Right lobe of liver (tissue), 6 donors: Measurements from ENCODE around the gene MCTP1. TPM values are rescaled to one million over a fixed set of nuclear protein-coding genes. Genes with fewer than 3 reads are reported as not detected.

Source experiments
- ATAC-seq, 4 donors: fragments of 200-7000 bp; cut with Tn5 transposase; one replicate each; pipeline ENCODE4 v1.9.1; 2020; ENCODE audit warnings: mild to moderate bottlenecking in 4 of 4, moderate library complexity in 4 of 4
- DNase-seq, 3 donors: peaks; one replicate each; pipeline ENCODE4 v3.0.0-alpha.2; 2020
- H3K27ac ChIP-seq, 3 donors: fragments of 200-600 bp; one replicate each; pipeline ENCODE4 v1.8.0; 2022
- H3K27me3 ChIP-seq, 2 donors: fragments of 200-600 bp; one replicate each; pipeline ENCODE4 v1.8.0; 2022
- H3K36me3 ChIP-seq, 4 donors: fragments of 200-600 bp; sonication (generic) in 1 of 4; one replicate each; pipeline versions ENCODE4 v1.5.1 to v1.8.0; 2017 to 2022; ENCODE audit warnings: control low read depth in 1 of 4
- H3K4me1 ChIP-seq, 4 donors: fragments of 200-600 bp; sonication (generic) in 1 of 4; one replicate each; pipeline versions ENCODE4 v1.5.1 to v1.8.0; 2017 to 2022; ENCODE audit warnings: control low read depth in 1 of 4
- H3K4me3 ChIP-seq, 3 donors: fragments of 200-600 bp; one replicate each; pipeline ENCODE4 v1.8.0; 2022
- H3K9me3 ChIP-seq, 4 donors: fragments of 200-600 bp; sonication (generic) in 1 of 4; one replicate each; pipeline versions ENCODE4 v1.5.1 to v1.8.0; 2017 to 2022; ENCODE audit warnings: control low read depth in 1 of 4
- POLR2A ChIP-seq: fragments of 450-650 bp; IDR thresholded peaks from one replicate; pipeline ENCODE4 v1.6.1; 2017; ENCODE audit warnings: antibody characterized with exemption, mild to moderate bottlenecking
- WGBS: methylation state at CpG from one replicate; pipeline ENCODE4 v1.1.6; 2018; ENCODE audit warnings: low coverage, low lambda C conversion rate; ENCODE audit not compliant: insufficient coverage; ENCODE audit errors: missing lambda C conversion rate; 5-methylcytosine and 5-hydroxymethylcytosine counted together
- intact Hi-C, 2 donors: fragments of 100-400 bp; cut with DNase I; formaldehyde crosslinking; loops; one replicate each; pipeline versions ENCODE4 v1.11.2 to v1.14.1; 2022
- total RNA-seq, 6 experiments: library from RNA; depleted of rRNA in 2 of 6; stranded (reverse); fragments of >200 nt in 2 of 6; fragmentation: NEBNext Ultra II Directional in 3 of 6; extraction: Animal tissue kit (Norgen Biotek cat#: 25700) in 3 of 6; gene quantifications; one replicate each; pipeline versions ENCODE4 v1.1.0 to v1.2.4, GENCODE V29; 2016 to 2023
- TF ChIP-seq, protein P1 (sequence below), 4 donors: fragments of 200-600 bp in 3 of 4; fragments of 450-650 bp in 1 of 4; IDR thresholded peaks; one replicate each; pipeline versions ENCODE4 v1.5.1 to v1.8.0; 2016 to 2022; ENCODE audit warnings: antibody characterized with exemption in 4 of 4, mild to moderate bottlenecking in 2 of 4
- donor health status: DM: no; HTN: yes; CAD: no.
- donor health status: DM: no; HTN: no; CAD: no.
- donor health status: DM: no; HTN: no; CAD: no.
- donor health status: DM: no; HTN: yes; CAD: no.
- donor health status: DM: no; HTN: yes; CAD: no.

MCTP1 gene
- total RNA-seq, 6 experiments from 2014 or later = 1.2 to 5.9 (median 3.5) TPM

DNA sequence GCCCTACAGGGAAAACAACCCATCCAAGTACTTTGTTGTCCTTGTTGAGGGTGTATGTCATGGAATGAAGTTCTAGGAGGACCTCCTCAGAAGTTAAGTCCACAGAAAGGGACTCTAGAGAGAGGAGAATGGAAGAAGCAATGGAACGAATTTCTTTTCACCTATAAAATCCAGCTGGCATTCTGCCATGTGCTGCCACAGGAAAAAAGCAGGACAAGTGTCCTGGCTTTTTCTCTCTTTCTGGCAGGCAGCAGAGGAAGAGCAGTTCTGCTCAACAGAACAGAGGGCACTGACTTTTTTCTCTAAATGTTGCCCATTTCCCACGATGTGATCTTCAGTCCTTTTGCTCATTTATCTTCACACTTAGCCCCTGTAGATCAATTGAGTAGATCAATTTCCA lies 240.8 kb downstream of the MCTP1 start:
- DNase-seq (no peak), ATAC-seq (no peak)
- H3K36me3 ChIP-seq = no peaks in the 10 kb centered on the region
- H3K4me3 ChIP-seq = no peak overlapping the region
- no peaks in the 10 kb centered on the region for H3K27me3 ChIP-seq
- WGBS = 43% methylated on average over 2 of the region's 2 CpGs
- H3K4me1 ChIP-seq = no peaks in the 10 kb centered on the region
- H3K9me3 ChIP-seq = no peaks in the 10 kb centered on the region
- intact Hi-C loops = no loop called here
- TF ChIP-seq POLR2A = no peak
- TF ChIP-seq, protein P1, sequence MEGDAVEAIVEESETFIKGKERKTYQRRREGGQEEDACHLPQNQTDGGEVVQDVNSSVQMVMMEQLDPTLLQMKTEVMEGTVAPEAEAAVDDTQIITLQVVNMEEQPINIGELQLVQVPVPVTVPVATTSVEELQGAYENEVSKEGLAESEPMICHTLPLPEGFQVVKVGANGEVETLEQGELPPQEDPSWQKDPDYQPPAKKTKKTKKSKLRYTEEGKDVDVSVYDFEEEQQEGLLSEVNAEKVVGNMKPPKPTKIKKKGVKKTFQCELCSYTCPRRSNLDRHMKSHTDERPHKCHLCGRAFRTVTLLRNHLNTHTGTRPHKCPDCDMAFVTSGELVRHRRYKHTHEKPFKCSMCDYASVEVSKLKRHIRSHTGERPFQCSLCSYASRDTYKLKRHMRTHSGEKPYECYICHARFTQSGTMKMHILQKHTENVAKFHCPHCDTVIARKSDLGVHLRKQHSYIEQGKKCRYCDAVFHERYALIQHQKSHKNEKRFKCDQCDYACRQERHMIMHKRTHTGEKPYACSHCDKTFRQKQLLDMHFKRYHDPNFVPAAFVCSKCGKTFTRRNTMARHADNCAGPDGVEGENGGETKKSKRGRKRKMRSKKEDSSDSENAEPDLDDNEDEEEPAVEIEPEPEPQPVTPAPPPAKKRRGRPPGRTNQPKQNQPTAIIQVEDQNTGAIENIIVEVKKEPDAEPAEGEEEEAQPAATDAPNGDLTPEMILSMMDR (IDR thresholded peaks at IDR 0.05) = no peak
- no peak overlapping the region for H3K27ac ChIP-seq

DNA sequence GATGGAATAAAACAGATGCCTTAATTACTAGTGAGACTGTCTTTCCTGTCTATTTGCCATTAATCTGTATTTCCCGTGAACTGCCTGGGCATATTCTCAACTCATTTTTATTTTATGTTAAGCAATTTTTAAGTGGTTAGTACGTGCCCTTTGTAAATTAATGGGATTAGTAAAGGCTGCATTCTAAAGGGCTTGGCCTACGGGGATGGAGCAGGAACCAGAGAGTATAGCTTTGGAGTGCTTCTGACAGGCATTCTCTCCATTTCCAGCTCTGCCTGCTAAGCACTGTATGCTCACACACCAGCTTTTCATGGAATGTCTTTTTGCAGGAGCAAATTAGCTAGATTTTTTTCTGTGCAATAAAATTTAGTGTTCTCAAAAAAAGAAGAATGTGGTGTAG lies 241.2 kb downstream of the MCTP1 start:
- Histone ChIP-seq H3K27ac (no peak overlapping the region), H3K4me3 (no peak overlapping the region), H3K9me3 (no peaks in the 10 kb centered on the region), H3K36me3 (no peaks in the 10 kb centered on the region), H3K27me3 (no peaks in the 10 kb centered on the region), H3K4me1 (no peaks in the 10 kb centered on the region)
- 43% methylated on average over 3 of the region's 3 CpGs for WGBS
- no peak for ATAC-seq
- DNase-seq = no peak
- TF ChIP-seq POLR2A = no peak
- TF ChIP-seq, protein P1 (IDR thresholded peaks at IDR 0.05) = no peak
- intact Hi-C loops = no loop called here

DNA sequence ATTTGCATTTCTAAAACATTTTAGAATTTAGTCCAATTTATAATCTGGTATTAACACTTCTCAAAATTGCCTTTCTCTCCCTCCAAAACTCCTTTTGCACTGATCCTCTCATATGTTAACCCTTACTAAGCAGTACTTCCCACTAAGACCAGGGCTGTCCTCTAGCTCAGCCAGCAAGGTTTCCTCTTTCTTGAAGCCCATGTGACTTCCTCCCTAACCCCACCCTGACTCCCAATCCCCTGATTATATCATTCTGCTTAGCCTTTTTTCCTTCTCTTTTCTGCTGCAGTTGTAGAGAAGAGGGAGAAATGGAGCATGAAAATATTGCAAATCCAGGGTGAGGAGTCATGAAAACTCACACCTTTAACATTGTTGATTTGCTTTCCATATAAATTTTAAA lies 241.7 kb downstream of the MCTP1 start:
- no peak overlapping the region for H3K4me3 ChIP-seq
- no peaks in the 10 kb centered on the region for H3K9me3 ChIP-seq
- no peaks in the 10 kb centered on the region for H3K4me1 ChIP-seq
- ATAC-seq (peak in 3 of 4 donors; percentile 51 to 72 (median 59)), DNase-seq (no peak)
- no peak overlapping the region for H3K27ac ChIP-seq
- TF ChIP-seq, protein P1 (IDR thresholded peaks at IDR 0.05) = no peak
- no peak for TF ChIP-seq POLR2A
- no peaks in the 10 kb centered on the region for H3K27me3 ChIP-seq
- intact Hi-C loops = no loop called here
- H3K36me3 ChIP-seq = no peaks in the 10 kb centered on the region

DNA sequence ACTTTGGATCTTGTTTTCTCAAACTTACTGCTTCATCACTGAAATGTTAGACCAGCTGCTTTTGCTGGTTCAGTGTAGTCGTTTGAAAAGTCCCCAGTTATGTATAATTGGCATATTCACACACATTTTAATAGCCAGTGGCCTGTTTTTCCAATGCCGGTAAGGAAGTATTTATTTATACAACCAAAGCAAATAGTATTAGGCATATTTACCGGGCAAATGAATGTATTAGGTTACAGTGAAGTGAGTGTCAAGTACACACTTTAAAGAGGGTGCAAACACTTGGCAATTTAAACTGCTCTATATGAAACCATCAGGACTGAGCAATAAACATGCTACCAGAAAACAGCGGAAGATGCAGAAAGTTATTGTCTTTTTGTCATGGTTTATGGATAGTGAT lies 242.9 kb downstream of the MCTP1 start:
- 40% methylated on average over 4 of the region's 4 CpGs for WGBS

More for the DNA sequence above, 242.9 kb downstream of the MCTP1 start:
- no peaks in the 10 kb centered on the region for H3K4me1 ChIP-seq
- TF ChIP-seq, protein P1 (IDR thresholded peaks at IDR 0.05) = no peak
- TF ChIP-seq POLR2A = no peak
- H3K27ac ChIP-seq = no peak overlapping the region
- ATAC-seq (no peak), DNase-seq (no peak)
- intact Hi-C loops = no loop called here
- no peaks in the 10 kb centered on the region for H3K9me3 ChIP-seq
- no peaks in the 10 kb centered on the region for H3K27me3 ChIP-seq
- H3K36me3 ChIP-seq = no peaks in the 10 kb centered on the region
- no peak overlapping the region for H3K4me3 ChIP-seq
